NCI-H446 treated with DMSO at 0.1 percent for 48 hours (cell line): Measurements from ENCODE around the gene NEDD4.
A peak's percentile ranks its signal among the peaks of the same experiment; 100 is the strongest.
"Not testable (repeated sequence)": the region's sequence is repeated elsewhere in the genome, so short reads cannot be mapped to it uniquely, and the experiment has no call there.

Experiments
- DNase-seq: peaks from one replicate; lab custom pipeline; 2025; lab: John Stamatoyannopoulos, UW

Gene NEDD4

DNA sequence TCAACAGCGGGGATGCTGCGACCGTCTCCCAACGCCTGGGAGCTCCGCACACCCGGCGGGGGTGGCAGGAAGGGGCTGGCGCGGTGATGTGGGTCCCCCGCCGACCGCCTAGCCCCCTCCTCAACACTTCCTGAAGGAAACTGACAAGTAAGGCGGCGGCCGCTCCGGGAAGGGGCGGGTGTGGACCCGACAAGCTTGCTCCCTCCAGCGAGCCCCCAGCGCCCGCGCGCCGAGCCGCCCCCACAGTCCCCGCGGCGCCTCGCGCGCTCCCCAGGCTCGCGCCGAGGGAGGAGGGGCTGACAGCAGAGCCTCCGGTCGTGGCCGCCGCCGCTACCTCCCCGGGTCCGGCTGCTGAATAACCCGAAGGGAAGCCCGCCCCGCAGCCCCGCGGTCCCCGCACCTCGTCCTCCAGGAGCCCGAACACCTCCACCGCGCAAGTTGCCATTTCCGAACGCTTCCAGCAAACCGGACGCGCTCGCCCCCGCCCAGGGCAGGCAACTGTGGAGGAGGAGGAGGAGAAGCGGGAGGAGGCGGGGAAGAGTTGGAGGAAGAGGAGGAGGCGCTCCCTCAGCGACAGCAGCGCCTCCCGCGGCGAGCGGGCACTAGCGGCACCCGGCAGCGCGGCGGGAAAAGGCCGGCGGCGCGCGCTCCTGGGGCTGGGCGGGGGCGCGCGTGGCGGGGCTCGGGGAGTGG lies at the start of gene NEDD4:
TSS of gene NEDD4 (minus strand) at position 502 of the 693 bp plus-strand sequence. CDS start at position 445, 57 bp downstream.
- peak; percentile 43 for DNase-seq

DNA sequence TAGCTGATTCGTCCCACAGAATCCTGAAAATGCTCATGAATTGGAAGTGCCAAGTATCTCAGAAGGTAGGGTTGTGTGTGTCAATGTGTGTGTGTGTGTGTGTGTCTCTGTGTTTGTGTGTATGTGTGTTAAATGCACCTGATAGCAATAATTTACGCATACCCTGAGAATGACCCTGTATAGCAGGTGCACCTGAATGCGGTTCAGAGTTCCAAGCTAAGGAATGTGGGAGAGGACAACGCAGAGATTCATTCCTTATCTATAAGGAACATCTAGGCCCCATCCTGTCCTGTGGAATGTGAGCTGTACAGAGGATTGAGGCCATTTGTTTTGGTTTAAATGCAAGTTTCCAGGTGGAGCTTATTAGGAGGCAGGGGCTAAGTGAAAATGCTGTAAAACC lies 49.1 kb upstream of the NEDD4 start:
- no peak for DNase-seq

DNA sequence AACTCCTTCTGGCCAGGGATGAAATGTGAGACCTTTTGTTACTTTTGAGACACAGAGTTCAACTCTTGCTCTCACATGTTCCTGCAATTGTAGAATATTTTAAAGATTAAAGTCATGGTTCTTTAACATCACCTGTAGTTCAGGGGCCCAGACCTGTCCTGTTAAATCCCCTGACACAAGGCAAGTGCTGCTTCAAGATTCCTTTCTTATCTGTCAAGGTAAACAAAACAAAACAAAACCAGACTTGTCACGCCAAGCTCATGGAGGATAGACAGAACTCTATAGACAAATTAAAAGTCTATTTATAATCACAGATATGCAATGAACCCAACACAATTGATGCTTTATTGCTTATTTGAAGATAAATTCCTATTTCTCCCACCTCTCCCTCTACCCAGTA lies 48.6 kb upstream of the NEDD4 start:
- no peak for DNase-seq

DNA sequence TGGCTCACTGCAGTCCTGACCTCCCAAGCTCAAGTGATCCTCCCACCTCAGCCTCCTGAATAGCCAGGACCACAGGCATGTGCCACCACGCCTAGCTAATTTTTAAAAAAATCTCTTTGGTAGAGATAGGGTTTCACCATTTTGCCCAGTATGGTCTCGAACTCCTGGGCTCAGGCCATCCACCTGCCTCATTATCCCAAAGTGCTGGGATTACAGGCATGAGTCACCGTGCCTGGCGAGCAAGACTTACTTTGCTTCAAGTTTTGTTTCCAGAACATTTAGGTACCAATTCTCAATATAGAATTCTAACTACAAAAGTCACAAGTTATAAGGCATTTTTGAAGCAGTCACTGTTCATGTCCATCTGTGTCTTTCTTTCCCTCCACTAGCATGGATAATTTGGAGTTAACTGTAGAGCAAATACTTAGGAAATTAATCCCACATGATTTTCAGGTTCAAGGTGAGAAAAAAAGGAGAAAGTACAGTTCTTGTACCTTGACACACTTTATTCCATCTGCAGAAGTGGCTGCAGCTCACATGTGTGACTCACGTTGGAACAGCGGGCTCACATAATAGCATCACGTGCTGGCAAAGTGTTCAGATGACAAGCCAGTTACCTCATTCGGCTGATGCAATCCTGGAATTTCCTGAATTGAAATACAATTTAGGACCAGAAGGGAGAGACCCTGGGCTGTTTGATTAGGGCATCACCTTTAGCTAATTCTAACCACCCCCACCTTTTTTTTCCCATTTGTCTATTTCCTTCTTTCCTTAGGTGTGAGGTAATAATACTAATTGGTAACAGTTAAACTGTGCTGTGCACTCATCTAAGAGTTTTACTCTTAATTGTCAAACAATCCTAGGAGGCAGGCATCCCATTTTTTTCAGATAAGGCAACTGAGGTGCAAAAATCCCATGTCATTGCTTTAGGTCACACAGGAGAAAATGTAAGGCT lies 46.9 kb upstream of the NEDD4 start:
- peak; percentile 58 for DNase-seq

DNA sequence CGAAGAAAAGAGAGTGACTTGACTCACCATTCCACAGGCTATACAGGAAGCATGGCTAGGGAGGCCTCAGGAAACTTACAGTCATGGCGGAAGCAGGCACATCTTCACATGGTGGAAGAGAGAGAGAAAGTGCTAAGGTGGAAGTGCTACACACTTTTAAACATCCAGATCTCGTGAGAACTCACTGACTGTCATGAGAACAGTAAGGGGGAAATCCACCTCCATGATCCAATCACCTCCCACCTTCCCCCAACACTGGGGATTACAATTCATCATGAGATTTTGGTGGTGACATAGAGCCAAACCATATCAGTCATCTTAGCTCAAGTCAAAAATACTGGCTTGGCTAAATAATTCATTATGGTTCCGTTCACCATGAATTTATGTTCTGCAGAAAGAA lies 45.3 kb upstream of the NEDD4 start:
- DNase-seq: no peak

DNA sequence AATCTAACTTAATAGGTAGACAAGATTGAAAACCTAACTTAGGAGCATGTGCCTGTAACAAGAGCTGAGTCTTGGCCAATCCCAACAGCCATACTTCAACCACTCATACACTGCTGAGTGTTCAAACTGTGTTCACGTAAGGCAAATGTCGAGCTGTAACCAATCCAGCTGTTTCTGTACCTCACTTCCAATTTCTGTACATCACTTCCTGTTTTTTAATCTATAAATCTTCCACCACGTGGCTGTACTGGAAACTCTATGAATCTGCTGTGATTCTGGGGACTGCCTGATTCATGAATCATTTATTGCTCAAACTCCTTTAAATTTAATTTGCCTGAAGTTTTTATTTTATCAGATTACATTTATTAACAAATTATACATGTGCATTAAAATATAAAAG lies 44.6 kb upstream of the NEDD4 start:
- no peak for DNase-seq

DNA sequence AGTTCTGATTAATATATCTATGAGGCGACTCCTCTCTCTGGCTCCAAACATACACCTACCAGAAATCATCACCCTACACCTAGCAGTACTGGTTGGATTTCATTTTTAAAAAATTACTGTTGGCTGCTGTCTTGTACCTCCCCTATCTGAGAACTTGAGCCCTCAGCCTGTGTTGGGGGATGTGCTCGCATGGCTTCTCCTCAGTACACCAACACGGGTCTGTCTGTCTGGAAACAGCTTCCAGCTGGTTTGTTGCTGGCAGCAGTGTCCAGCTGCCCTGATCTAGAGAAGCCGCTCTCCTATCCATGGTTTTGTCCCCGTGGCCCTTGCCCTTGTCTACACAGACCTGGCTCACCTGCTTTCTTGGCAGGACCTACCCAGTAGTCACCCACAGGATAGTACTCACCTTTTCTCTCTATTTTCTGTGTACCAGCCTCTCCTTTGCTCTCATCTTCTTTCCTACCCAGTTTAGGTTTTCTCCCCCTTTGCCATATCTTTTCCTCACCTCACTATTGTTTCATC lies 43.2 kb upstream of the NEDD4 start:
- DNase-seq: no peak

DNA sequence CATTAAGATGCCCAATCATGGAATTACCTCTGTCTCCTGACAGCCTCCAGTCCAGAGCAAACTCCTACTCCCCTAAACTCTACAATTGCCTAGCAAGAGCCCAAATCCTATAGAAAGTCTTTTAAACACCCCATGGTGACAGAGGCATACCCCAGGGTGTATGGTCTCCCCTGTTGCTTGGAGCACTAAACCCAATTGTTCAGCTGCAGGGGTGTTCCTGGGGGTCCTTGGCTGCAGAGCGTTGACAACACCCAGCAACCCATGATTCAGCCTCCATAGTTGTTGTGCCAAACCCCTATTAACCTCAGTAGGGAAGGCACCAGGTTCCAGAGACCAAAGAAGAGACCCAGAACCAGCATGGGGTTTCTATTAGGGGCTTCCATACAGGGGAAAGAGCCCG lies 41.8 kb upstream of the NEDD4 start:
- DNase-seq: no peak

DNA sequence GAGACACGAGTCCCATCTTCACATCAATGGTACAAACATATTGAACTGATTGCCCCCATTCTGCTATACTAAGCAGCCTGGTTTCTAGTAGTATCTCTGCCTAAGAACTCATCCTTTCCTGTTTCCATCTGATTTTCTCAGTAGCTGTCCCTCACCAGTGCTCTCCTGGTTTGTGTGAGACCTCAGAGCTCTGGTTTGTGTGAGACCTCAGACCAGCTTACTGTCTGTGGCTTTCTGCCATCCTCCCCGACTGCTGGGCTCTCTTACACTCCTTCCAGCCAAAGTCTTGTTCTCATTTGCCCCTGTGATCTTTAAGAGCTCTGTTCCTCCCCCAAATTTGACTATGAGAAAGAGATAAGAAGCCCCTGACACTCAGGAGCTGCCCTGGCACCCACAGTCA lies 41.1 kb upstream of the NEDD4 start:
- no peak for DNase-seq

DNA sequence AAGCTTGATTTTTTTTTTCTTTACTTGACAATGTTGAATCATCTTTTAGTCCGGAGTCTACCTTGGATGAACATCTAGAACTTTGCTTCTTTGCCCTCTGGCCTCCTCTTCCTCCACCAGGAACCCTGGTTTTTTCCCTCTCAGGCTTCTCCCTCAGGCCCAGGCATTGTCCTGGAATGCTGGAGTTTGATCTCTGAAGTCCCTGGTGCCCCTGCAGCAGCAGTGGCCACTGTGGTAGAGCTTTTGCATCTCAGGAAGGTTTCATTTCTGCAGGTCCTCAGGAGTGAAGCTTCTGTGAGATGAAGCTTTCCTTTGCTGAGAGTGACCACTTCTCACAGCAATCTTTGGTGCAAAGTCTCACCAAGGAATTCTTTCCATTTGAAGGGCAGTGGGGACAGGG lies 39.0 kb upstream of the NEDD4 start:
- no peak for DNase-seq

DNA sequence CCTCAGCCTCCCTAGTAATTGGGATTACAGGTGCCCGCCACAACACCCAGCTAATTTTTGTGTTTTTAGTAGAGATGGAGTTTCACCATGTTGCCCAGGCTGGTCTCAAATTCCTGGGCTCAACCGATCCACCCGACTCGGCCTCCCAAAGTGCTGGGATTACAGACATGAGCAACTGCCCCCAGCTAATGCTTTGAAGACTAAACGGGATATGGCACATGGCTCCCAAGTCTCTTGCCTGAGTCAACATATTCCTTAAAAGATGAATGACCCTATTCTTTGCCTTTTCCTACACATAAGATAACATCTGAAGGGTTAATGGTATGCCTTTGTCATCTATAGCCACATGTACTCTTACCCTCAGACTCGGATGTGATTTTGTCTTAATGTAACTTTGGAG lies 38.4 kb upstream of the NEDD4 start:
- no peak for DNase-seq

DNA sequence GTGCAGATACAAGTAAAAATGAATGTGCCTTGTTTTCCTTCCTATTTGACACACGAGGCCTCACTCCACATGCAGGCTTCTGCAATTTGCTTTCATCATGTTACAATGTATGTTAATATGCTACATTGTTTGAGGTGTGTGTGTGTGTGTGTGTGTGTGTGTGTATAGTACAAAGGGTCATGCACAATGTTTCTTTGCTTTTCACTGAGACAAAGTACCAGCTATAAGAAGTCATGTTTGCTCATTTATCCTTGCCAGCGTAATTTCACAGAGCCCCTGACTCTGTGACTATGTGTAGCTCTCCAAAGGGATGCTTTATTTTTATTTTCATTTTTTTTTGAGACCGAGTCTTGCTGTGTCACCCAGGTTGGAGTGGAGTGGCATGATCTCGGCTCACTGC lies 38.0 kb upstream of the NEDD4 start:
- DNase-seq: no peak

DNA sequence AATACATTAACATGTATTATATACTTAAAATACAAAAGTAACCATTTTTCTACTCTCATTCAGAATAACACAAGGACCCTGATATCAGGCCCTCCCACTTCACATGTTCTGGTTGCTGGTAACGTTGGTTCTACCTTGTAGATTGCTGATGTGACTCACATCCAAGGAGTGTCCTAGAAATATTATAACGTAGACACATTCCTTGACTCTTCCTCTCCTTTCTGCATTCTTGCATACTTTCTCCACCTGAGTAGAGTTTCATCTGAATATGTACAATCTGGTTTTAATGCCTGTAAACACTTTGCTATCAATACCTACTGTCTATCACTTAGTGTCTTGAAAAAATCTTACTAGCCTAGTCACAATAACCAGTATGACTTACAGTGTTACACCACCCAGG lies 35.0 kb upstream of the NEDD4 start:
- DNase-seq: no peak

DNA sequence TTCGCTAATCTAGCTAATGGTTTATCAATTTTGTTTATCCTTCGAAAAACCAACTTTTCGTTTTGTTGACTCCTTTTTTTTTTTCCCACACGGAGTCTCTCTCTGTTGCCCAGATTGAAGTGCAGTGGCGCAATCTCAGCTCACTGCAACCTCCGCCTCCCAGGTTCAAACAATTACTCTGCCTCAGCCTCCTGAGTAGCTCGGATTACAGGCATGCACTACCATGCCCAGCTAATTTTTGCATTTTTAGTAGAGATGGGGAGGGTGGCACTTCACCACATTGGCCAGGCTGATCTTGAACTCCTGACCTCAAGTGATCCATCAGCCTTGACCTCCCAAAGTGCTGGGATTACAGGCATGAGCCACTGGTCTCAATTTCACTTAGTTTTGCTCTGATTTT lies 29.7 kb upstream of the NEDD4 start:
- DNase-seq: not testable (repeated sequence)

DNA sequence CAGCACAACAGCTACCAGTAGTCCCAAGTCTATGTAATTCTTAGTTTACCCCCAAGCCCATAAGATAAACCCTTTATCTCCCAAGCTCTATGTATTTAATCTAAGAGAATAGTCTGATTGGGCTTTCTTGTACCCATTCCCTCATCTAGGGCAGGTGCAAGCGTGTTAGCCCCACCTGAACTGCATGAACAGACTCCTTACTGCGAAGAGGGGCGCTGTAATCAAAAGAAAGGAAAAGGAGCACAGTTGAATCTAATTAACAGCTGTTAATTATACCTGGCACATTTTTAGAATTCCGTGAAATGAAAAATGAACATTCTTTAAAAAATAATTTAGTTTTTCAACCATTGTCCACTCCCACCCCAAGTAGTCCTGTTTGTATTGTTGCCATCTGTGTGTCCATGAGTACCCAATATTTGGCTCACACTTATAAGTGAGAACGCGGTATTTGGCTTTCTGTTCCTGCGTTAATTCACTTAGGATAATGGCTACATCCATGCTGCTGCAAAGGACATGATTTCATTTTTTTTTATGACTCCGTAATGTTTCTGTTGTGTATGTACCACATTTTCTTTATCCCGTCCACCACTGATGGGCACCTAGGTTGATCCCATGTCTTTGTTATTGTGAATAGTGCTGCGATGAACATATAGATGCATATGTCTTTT lies 26.5 kb upstream of the NEDD4 start:
- DNase-seq: no peak

DNA sequence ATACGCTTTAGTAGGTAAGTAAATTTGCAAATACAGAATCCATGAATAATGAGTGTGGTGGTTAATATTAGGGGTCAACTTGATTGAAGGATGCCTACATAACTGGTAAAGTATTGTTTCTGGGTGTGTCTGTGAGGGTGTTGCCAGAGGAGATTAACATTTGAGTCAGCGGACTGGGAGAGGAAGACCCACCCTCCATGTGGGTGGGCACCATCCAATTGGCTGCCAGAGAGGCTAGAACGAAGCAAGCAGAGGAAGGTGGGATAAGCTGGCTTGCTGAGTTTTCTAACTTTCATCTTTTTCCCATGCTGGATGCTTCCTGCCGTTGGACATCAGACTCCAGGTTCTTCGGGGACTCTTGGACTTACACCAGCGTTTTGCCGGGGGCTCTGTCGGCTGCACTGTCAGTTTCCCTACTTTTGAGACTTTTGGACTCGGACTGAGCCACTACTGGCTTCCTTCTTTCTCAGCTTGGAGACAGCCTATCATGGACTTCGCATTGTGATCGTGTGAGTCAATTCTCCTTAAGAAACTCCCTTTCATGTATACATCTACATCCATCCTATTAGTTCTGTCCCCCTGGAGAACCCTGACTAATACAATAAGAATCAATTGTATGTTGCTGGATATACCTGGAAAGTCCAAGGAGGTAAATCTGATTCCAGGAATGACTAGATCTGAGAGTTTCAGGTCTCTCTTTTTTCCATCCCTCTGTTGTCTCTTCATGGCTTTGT lies 25.8 kb upstream of the NEDD4 start:
- DNase-seq: no peak

DNA sequence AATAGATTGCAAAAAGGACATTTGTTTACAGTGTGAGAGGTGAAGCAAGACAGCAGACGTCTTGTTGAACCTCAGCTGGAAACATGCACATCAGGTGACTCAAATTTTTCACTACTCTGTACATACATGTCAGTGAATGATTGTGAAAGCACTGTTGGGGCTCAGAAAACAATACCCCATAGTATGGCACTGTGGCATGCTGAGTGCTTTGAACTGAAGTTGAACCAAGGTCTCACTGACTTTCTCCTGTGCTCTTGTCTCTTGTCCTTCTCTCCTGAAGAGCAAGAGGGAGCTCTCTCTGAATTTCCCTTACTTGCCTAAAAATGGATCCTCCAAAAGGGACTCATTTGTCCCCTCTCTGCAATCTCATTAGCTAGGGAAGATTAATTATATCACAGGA lies 24.5 kb upstream of the NEDD4 start:
- no peak for DNase-seq

DNA sequence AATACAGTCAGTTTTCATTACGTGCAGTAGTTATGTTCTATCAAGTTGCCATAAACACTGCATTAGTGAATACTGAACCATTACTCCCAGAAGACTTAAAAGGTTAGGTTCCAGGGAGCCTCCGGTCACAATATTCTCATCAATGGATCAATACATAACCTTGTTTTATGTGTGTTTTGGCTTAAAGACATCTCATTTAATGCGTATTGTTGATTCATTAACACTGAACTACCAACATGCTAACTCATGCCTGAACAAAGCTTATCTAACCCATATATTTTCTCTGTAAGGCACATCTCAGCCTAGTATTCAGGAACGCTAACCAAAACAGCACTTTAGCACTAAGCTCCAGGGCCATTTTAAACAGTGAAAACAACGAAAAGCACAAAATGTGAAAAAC lies 24.1 kb upstream of the NEDD4 start:
- no peak for DNase-seq

DNA sequence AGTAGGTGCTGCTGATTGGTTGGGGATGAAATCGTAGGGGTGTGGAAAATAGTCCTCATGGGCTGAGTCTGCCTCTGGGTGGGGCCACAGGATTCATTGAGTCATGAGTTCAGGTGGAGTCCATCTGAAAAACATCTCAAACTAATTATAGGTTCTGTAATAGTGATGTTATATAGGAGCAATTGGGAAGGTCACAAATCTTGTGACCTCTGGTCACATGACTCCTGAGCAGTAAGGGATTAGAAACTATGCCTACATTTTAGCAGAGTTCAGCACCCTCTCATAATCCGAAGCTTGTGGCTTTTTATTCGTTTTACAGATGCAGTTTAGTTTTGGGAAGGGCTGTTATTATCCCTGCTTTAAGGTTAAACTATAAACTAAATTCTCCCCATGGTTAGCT lies 22.9 kb upstream of the NEDD4 start:
- DNase-seq: no peak

DNA sequence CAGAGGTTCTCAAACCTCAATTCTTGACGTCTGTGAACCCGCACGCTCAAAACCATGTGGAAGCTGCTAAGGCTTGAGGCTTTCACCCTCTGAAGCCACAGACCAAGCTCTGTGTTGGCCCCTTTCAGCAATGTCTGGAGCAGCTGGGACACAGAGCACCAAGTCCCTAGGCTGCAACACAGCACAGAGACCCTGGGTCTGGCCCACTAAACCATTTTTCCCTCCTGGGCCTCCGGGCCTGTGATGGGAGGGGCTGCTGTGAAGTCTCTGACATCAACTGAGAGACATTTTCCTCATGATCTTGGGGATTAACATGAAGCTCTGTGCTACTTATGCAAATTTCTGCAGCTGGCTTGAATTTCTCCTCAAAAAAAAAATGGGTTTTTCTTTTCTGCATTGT lies 21.3 kb upstream of the NEDD4 start:
- no peak for DNase-seq

DNA sequence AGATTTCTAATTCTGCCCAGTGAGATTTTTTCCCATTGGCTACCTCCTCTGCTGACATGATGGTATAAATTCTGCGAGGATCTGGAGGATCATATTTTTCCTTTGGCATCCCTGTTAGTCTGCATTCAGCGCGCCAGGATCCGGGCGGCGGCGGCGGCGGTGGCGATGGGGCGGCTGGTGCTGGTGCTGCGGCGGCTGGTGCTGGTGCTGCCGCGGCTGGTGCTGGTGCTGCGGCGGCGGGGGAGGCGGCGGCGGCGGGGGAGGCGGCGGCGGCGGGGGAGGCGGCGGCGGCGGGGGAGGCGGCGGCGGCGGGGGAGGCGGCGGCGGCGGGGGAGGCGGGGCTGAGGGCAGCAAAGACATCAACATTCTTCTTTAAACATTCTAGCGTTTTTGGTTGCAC lies 13.6 kb upstream of the NEDD4 start:
- DNase-seq: not testable (repeated sequence)

DNA sequence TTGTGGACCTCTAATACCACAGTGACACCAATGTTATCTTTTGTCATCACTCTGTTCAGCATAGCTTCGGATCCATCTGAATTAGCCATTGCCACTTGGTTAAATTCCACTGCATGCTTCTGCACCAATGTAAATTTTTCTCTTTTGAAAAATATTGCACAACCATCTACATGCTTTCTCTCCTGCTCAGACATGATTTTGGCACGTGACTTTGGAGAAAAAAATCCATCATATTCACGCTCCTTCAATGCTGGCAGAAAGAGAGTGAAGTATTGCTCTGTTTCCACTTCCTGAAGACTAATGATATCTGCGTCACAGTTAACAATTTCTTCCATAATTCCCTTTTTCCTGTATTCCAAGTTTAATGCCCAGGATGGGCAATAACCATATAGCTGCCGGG lies 13.0 kb upstream of the NEDD4 start:
- not testable (repeated sequence) for DNase-seq
